ENCODE data around the gene IFI35. TPM values are rescaled to one million over a fixed set of nuclear protein-coding genes. Genes with fewer than 3 reads are reported as not detected.

IFI35 gene
- polyA plus RNA-seq, 1 experiment = 42.5 TPM

DNA sequence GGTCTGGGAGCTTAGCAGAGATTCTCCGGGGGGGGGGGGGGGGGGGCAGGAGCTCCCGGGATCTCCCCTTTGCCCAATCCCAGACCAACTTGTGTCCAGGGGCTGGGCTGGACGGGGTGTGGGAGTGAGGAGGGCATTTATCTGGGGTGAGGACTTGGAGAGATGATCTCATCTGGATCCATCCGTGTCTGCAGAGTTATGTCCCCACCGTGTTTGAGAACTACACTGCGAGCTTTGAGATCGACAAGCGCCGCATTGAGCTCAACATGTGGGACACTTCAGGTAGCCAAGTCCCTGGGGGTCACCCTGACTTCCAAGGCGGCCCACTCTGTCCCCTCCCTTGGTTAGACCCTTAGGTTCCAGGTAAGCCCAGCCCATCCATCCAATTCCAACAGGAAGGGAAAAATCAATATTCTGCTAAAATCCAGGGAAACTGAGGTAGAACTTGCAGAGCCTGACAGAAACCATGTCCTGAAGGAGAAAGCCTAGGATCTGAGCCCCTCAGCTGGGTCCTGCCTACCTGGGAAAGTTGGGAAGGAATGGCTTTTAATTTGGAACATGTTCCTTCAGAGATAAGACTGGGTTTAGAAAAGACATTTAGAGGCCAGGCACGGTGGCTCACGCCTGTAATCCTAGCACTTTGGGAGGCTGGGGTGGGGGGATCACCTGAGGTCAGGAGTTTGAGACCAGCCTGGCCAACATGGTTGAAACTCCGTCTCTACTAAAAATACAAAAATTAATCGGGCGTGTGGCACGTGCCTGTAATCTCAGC is 19.4 kb downstream of the IFI35 start:
- H3K4me3 ChIP-seq (ENCODE audit: low read depth, low read length) = no peak overlapping the region
- ChIA-PET CTCF (interaction anchor here (0.5 to 1.3 kb wide), 3 partner anchors 16 to 1211 kb away, joined by 3 to 7 read pairs (median 3); no protein-coding TSS in a partner anchor), POLR2A (no interaction called here)
- no peak for DNase-seq (ENCODE audit: low read depth)
- no peaks in the 10 kb centered on the region for H3K36me3 ChIP-seq (ENCODE audit: control insufficient read depth, insufficient read depth, low read length)
- peaks cover 2% of the 10 kb centered on the region; the same call in 1 of the 2 replicates for H3K27me3 ChIP-seq (ENCODE audit: control insufficient read depth, insufficient read depth, low read length)
- TF ChIP-seq, protein P1, sequence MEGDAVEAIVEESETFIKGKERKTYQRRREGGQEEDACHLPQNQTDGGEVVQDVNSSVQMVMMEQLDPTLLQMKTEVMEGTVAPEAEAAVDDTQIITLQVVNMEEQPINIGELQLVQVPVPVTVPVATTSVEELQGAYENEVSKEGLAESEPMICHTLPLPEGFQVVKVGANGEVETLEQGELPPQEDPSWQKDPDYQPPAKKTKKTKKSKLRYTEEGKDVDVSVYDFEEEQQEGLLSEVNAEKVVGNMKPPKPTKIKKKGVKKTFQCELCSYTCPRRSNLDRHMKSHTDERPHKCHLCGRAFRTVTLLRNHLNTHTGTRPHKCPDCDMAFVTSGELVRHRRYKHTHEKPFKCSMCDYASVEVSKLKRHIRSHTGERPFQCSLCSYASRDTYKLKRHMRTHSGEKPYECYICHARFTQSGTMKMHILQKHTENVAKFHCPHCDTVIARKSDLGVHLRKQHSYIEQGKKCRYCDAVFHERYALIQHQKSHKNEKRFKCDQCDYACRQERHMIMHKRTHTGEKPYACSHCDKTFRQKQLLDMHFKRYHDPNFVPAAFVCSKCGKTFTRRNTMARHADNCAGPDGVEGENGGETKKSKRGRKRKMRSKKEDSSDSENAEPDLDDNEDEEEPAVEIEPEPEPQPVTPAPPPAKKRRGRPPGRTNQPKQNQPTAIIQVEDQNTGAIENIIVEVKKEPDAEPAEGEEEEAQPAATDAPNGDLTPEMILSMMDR (IDR thresholded peaks at IDR 0.05; ENCODE audit: insufficient read depth, low read depth, low read length) = no peak

DNA sequence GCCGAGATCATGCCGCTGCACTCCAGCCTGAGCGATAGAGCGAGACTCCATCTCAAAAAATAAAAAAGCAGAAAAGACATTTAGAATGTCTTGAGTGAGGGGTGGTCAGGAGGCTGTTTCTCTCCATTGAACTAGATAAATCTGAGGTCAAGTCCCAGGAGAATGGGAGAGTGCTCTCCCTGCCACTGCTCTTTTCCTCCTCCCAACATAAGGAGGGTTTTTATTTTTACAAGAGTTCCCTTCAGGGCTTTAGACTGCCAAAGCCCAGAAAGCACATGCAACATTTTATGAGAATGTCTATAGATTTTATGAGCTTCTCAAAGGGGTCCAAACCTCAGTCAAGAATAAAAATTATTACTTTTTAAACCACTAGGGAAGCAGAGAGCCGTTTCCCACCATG is 20.0 kb downstream of the IFI35 start:
- DNase-seq (ENCODE audit: low read depth) = no peak
- TF ChIP-seq, protein P1 (IDR thresholded peaks at IDR 0.05; ENCODE audit: insufficient read depth, low read depth, low read length) = no peak
- Histone ChIP-seq H3K36me3 (ENCODE audit: control insufficient read depth, insufficient read depth, low read length) (no peaks in the 10 kb centered on the region), H3K4me3 (ENCODE audit: low read depth, low read length) (no peak overlapping the region), H3K27me3 (ENCODE audit: control insufficient read depth, insufficient read depth, low read length) (peaks cover 2% of the 10 kb centered on the region; the same call in 1 of the 2 replicates)
- CTCF ChIA-PET = interaction anchor here (1.3 kb wide), 1 partner anchor 16 kb away, joined by 7 read pairs; no protein-coding TSS in a partner anchor
- POLR2A ChIA-PET = no interaction called here

DNA sequence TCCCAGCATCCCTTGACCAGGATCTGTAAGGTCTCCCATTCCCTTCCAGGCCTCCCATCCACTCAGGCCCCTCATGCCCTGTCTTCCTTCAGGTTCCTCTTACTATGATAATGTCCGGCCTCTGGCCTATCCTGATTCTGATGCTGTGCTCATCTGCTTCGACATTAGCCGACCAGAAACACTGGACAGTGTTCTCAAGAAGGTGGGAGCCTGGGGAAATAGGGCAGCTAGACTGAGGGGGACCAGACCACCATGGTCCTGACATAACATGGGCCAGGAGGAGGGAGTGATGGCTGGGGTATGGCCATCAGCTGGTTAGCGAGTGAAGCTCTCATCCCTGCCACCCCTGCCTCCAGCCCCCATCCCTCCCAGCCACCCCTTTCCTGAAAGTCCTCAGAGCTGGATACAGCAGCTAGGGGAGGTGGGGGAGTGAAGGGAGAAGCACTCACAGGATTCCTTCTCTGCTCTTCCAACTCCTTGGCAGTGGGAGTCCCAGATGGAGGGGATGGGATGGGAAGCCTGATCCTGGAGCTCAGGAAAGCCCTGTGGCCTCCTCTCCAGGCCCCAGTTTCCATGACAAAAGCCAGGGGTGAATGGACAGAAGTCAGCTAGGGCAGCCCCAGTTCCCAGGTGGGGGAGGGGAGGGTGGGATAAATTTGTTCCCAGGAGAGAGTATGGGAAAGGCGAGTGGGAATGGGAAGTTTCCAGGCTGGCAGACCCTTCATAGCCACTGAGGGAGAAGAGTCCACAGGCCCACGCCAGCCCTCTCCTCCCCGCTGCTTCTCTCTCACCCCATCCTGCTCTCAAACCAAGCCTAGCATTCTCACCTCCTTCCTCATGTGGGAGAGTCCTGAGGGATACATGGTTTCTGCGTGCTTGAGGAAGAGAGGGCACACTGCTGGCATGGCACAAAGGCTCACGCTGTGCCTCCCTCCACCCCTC is 20.8 kb downstream of the IFI35 start:
- ChIA-PET CTCF (no interaction called here), POLR2A (no interaction called here)
- TF ChIP-seq, protein P1 (IDR thresholded peaks at IDR 0.05; ENCODE audit: insufficient read depth, low read depth, low read length) = no peak
- Histone ChIP-seq H3K27me3 (ENCODE audit: control insufficient read depth, insufficient read depth, low read length) (peaks cover 2% of the 10 kb centered on the region; the same call in 1 of the 2 replicates), H3K4me3 (ENCODE audit: low read depth, low read length) (no peak overlapping the region), H3K36me3 (ENCODE audit: control insufficient read depth, insufficient read depth, low read length) (no peaks in the 10 kb centered on the region)
- DNase-seq (ENCODE audit: low read depth) = no peak

DNA sequence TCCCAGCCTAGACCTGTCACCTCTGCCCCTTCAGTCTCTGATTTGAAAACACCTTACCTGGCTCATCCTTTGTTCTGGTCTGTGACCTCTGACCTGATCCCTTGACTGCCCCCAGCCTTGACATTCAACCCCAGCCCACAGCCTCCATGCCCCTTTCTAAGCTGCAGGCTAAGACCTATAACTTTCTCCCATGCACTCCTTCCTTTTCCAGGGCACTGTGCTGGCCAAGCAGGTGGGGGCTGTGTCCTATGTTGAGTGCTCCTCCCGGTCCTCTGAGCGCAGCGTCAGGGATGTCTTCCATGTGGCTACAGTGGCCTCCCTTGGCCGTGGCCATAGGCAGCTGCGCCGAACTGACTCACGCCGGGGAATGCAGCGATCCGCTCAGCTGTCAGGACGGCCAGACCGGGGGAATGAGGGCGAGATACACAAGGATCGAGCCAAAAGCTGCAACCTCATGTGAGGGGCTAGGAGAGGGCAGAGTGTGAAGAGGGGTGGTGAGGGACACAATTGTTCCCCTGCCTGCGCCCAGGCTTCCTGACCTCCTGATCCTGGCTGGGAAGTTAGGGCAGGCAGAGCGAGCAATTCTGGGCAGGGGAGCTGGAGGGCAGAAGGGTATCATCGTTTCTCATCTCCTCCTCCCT is 21.8 kb downstream of the IFI35 start:
- TF ChIP-seq, protein P1 (IDR thresholded peaks at IDR 0.05; ENCODE audit: insufficient read depth, low read depth, low read length) = no peak
- H3K4me3 ChIP-seq (ENCODE audit: low read depth, low read length) = no peak overlapping the region
- DNase-seq (ENCODE audit: low read depth) = no peak
- no peaks in the 10 kb centered on the region for H3K36me3 ChIP-seq (ENCODE audit: control insufficient read depth, insufficient read depth, low read length)
- peaks cover 2% of the 10 kb centered on the region; the same call in 1 of the 2 replicates for H3K27me3 ChIP-seq (ENCODE audit: control insufficient read depth, insufficient read depth, low read length)
- ChIA-PET CTCF (no interaction called here), POLR2A (no interaction called here)

All from BJ (cell line).